HEK293 (cell line): ENCODE data around the gene HTR2B.

ENCODE experiments used
- CTCF ChIP-seq: fragments of 450-650 bp; formaldehyde crosslinking; IDR thresholded peaks from 2 replicates; pipeline ENCODE4 v1.5.1; 2016; ENCODE audit warnings: missing biosample characterization, missing genetic modification characterization
- GFI1B ChIP-seq: fragments of 450-650 bp; formaldehyde crosslinking; IDR thresholded peaks from 2 replicates; pipeline ENCODE4 v1.5.1; 2016; ENCODE audit warnings: missing biosample characterization, missing genetic modification characterization
- INSM2 ChIP-seq: fragments of 450-650 bp; formaldehyde crosslinking; IDR thresholded peaks from 2 replicates; pipeline ENCODE4 v1.5.1; 2016; ENCODE audit warnings: missing biosample characterization, missing genetic modification characterization
- PATZ1 ChIP-seq: fragments of 450-650 bp; formaldehyde crosslinking; IDR thresholded peaks from 2 replicates; pipeline ENCODE4 v1.5.1; 2016; ENCODE audit warnings: missing biosample characterization, missing genetic modification characterization
- PRDM4 ChIP-seq: fragments of 450-650 bp; formaldehyde crosslinking; IDR thresholded peaks from 2 replicates; pipeline ENCODE4 v1.5.1; 2017; ENCODE audit warnings: missing biosample characterization, missing genetic modification characterization
- REST ChIP-seq: fragments of 450-650 bp; formaldehyde crosslinking; IDR thresholded peaks from 2 replicates; pipeline ENCODE4 v1.5.1; 2016; ENCODE audit warnings: missing biosample characterization, missing genetic modification characterization
- ZBTB44 ChIP-seq: fragments of 450-650 bp; IDR thresholded peaks from 2 replicates; pipeline ENCODE4 v1.5.1; 2018; ENCODE audit warnings: missing biosample characterization, mild to moderate bottlenecking, missing genetic modification characterization
- ZIC2 ChIP-seq: fragments of 450-650 bp; formaldehyde crosslinking; IDR thresholded peaks from 2 replicates; pipeline ENCODE4 v1.5.1; 2016; ENCODE audit warnings: missing biosample characterization, missing genetic modification characterization
- ZNF121 ChIP-seq: fragments of 450-650 bp; formaldehyde crosslinking; IDR thresholded peaks from 2 replicates; pipeline ENCODE4 v1.5.1; 2016; ENCODE audit warnings: missing biosample characterization, missing genetic modification characterization
- ZNF174 ChIP-seq: fragments of 450-650 bp; formaldehyde crosslinking; IDR thresholded peaks from 2 replicates; pipeline ENCODE4 v1.5.0; 2017; ENCODE audit warnings: missing biosample characterization, mild to moderate bottlenecking, missing genetic modification characterization
- ZNF23 ChIP-seq: fragments of 450-650 bp; formaldehyde crosslinking; IDR thresholded peaks from 2 replicates; pipeline ENCODE4 v1.5.1; 2016; ENCODE audit warnings: missing biosample characterization, missing genetic modification characterization, borderline replicate concordance
- ZNF26 ChIP-seq: fragments of 450-650 bp; formaldehyde crosslinking; IDR thresholded peaks from 2 replicates; pipeline ENCODE4 v1.5.1; 2016; ENCODE audit warnings: missing biosample characterization, missing genetic modification characterization
- ZNF561 ChIP-seq: fragments of 450-650 bp; IDR thresholded peaks from 2 replicates; pipeline ENCODE4 v1.5.1; 2018; ENCODE audit warnings: missing biosample characterization, missing genetic modification characterization, borderline replicate concordance

- TF ChIP-seq CTCF (tag by site-specific recombination), result no peak
- TF ChIP-seq REST (tag by site-specific recombination), result no peak
- no peak for TF ChIP-seq ZNF23 (tag by site-specific recombination)
- TF ChIP-seq ZBTB44, result no peak
- TF ChIP-seq ZNF121 (tag by site-specific recombination), result no peak
- TF ChIP-seq ZNF561, result no peak
- no peak for TF ChIP-seq ZIC2 (tag by site-specific recombination)
- no peak for TF ChIP-seq ZNF26 (tag by site-specific recombination)
- no peak for TF ChIP-seq INSM2
- TF ChIP-seq ZNF174 (tag by site-specific recombination), result no peak
- no peak for TF ChIP-seq PATZ1 (tag by site-specific recombination)
- no peak for TF ChIP-seq PRDM4 (tag by site-specific recombination)
- TF ChIP-seq GFI1B (tag by site-specific recombination), result no peak
These were observed 5.7 kb upstream of the HTR2B start for GRCh38 chr2:231130336-231131056.
